ENCODE measurements around the gene PRKD2. TPM values are rescaled to one million over a fixed set of nuclear protein-coding genes. Genes with fewer than 3 reads are reported as not detected.

The PRKD2 gene
- total RNA-seq, 4 donors from 2014 or later = 40.1 to 201 (median 53.5) TPM

DNA sequence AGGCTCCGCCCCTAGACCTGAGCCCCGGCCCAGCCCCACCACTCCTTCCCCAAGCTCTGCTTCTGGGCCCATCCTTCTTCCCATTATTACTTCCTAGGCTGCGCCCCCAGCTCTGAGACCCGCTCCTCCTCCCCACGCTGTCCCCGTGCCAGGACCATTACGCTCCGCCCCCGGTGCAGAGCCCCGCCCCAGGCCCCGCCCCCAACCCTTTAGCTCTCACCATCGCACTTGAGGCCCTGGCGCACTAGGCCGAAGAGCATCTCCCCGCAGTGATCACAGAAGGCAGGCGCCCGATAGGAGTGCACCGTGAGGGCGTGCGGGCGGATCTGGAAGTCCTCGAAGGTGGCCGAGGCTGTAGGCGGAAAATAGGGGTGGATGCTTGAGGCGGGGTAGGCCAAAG lies 6.2 kb downstream of the PRKD2 start:
- Histone ChIP-seq H3K27ac (no peak overlapping the region), H3K9me3 (no peaks in the 10 kb centered on the region), H3K36me3 (peaks cover 0 to 25% (median 0%) of the 10 kb centered on the region in 4 donors), H3K4me3 (no peak overlapping the region), H3K27me3 (no peaks in the 10 kb centered on the region), H3K4me1 (peaks cover 9 to 22% (median 17%) of the 10 kb centered on the region in 4 donors)
- in situ Hi-C loops (cut with MboI; ENCODE audit: low pct_ligation_motif_present in 1 of 4, low pct_unique_long_range_greater_than_20kb in 1 of 4, low sequenced_read_pairs in 3 of 4) (no loop called here), intact Hi-C loops (cut with DNase I; ENCODE audit: low total_unique reads) (no loop called here)
- DNase-seq = no peak
- no peak for TF ChIP-seq EP300 (IDR thresholded peaks at IDR 0.05; ENCODE audit: low read depth)
- TF ChIP-seq POLR2A (IDR thresholded peaks at IDR 0.05) = no peak
- TF ChIP-seq, protein P1, sequence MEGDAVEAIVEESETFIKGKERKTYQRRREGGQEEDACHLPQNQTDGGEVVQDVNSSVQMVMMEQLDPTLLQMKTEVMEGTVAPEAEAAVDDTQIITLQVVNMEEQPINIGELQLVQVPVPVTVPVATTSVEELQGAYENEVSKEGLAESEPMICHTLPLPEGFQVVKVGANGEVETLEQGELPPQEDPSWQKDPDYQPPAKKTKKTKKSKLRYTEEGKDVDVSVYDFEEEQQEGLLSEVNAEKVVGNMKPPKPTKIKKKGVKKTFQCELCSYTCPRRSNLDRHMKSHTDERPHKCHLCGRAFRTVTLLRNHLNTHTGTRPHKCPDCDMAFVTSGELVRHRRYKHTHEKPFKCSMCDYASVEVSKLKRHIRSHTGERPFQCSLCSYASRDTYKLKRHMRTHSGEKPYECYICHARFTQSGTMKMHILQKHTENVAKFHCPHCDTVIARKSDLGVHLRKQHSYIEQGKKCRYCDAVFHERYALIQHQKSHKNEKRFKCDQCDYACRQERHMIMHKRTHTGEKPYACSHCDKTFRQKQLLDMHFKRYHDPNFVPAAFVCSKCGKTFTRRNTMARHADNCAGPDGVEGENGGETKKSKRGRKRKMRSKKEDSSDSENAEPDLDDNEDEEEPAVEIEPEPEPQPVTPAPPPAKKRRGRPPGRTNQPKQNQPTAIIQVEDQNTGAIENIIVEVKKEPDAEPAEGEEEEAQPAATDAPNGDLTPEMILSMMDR (IDR thresholded peaks at IDR 0.05) = no peak
- no peak for TF ChIP-seq POLR2AphosphoS5 (IDR thresholded peaks at IDR 0.05)
- 84 to 91% methylated on average over 11 to 25 of the region's 25 CpGs for WGBS, 2 donors (ENCODE audit: low coverage in 1 of 2)

DNA sequence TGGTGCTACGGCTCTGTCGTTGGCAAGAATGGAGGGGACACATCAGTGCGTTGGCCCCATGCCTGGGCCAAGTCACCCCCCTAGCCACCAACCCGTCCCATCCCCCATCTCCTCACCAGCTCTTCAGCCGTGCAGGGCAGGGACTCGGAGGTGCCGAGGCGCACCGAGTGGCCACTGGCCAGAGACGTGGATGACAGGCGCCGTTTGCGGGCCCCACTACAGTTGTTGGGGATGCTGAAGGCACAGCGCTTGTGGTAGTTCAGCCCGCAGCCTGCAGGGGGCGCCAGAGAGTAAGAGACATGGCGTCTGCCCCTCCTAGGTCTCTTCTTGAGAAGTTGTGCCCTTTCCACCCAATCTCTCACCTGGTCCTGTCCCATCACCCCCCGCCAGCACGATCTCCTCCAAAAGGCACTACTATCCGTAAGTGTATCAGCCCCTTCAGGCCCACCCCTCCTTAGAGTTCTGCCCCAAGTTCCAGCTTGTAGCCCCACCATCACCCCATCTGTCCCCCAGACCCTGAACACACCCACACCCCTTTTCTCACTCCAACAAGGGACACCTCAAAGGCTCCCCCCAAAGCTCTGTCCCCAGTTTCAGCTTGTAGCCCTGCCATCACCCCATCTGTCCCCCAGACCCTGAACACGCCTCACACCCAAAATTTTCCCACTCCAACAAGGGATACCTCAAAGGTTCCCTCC lies 12.4 kb downstream of the PRKD2 start:
- in situ Hi-C loops (cut with MboI; ENCODE audit: low pct_ligation_motif_present in 1 of 4, low pct_unique_long_range_greater_than_20kb in 1 of 4, low sequenced_read_pairs in 3 of 4) = no loop called here
- no peaks in the 10 kb centered on the region for H3K27me3 ChIP-seq
- TF ChIP-seq POLR2A (IDR thresholded peaks at IDR 0.05) (no peak), EP300 (IDR thresholded peaks at IDR 0.05; ENCODE audit: low read depth) (no peak), POLR2AphosphoS5 (IDR thresholded peaks at IDR 0.05) (no peak)
- TF ChIP-seq, protein P1 (IDR thresholded peaks at IDR 0.05) = peak; percentile 92 to 99 (median 97)
- peaks cover 0 to 57% (median 16%) of the 10 kb centered on the region in 4 donors for H3K36me3 ChIP-seq
- intact Hi-C loops (cut with DNase I; ENCODE audit: low total_unique reads) = loop anchor here (2.0 to 5.0 kb wide), 2 partner anchors 24 to 43 kb away; partner anchors contain the start of genes FKRP and STRN4
- H3K27ac ChIP-seq = no peak overlapping the region
- H3K4me1 ChIP-seq = no peaks in the 10 kb centered on the region
- WGBS, 2 donors (ENCODE audit: low coverage in 1 of 2) = 36 to 58% methylated on average over 4 to 21 of the region's 21 CpGs
- no peak overlapping the region for H3K4me3 ChIP-seq
- H3K9me3 ChIP-seq = no peaks in the 10 kb centered on the region
- DNase-seq = peak; percentile 81

DNA sequence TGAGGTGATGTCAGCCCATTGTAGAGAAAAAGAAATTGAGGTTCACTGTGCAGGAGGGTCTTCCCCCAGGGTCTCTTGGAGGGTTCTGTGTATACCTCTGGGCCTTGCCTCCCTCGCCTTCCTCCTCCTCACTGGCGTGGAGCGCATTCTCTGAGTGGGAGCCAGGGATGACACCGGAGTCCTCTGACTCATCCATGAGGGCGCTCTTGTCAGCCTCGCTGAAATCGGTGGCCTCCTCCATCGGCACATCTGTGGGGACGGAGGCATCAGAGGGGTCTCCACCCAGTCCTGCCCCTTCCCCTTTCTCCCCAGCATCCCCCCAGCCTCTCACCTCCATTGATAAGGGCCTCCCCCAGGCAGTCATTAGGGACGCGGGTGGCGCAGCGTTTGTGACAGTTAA lies 16.2 kb downstream of the PRKD2 start:
- no peak for TF ChIP-seq EP300 (IDR thresholded peaks at IDR 0.05; ENCODE audit: low read depth)
- TF ChIP-seq, protein P1 (IDR thresholded peaks at IDR 0.05) = no peak
- no peak for TF ChIP-seq POLR2A (IDR thresholded peaks at IDR 0.05)
- TF ChIP-seq POLR2AphosphoS5 (IDR thresholded peaks at IDR 0.05) = no peak
- peaks cover 0 to 59% (median 22%) of the 10 kb centered on the region in 4 donors for H3K36me3 ChIP-seq
- in situ Hi-C loops (cut with MboI; ENCODE audit: low pct_ligation_motif_present in 1 of 4, low pct_unique_long_range_greater_than_20kb in 1 of 4, low sequenced_read_pairs in 3 of 4) = no loop called here
- no peak for DNase-seq
- H3K27ac ChIP-seq = no peak overlapping the region
- H3K27me3 ChIP-seq = no peaks in the 10 kb centered on the region
- 90% methylated on average over 13 of the region's 13 CpGs; no CpG with 5 or more reads in 1 of the 2 donors for WGBS, 2 donors (ENCODE audit: low coverage in 1 of 2)
- intact Hi-C loops (cut with DNase I; ENCODE audit: low total_unique reads) = loop anchor here (5.0 kb wide), 1 partner anchor 47 kb away; the partner anchor contains the start of genes FKRP and STRN4
- H3K4me1 ChIP-seq = peaks cover 0 to 10% (median 6%) of the 10 kb centered on the region in 4 donors
- H3K4me3 ChIP-seq = no peak overlapping the region
- no peaks in the 10 kb centered on the region for H3K9me3 ChIP-seq

DNA sequence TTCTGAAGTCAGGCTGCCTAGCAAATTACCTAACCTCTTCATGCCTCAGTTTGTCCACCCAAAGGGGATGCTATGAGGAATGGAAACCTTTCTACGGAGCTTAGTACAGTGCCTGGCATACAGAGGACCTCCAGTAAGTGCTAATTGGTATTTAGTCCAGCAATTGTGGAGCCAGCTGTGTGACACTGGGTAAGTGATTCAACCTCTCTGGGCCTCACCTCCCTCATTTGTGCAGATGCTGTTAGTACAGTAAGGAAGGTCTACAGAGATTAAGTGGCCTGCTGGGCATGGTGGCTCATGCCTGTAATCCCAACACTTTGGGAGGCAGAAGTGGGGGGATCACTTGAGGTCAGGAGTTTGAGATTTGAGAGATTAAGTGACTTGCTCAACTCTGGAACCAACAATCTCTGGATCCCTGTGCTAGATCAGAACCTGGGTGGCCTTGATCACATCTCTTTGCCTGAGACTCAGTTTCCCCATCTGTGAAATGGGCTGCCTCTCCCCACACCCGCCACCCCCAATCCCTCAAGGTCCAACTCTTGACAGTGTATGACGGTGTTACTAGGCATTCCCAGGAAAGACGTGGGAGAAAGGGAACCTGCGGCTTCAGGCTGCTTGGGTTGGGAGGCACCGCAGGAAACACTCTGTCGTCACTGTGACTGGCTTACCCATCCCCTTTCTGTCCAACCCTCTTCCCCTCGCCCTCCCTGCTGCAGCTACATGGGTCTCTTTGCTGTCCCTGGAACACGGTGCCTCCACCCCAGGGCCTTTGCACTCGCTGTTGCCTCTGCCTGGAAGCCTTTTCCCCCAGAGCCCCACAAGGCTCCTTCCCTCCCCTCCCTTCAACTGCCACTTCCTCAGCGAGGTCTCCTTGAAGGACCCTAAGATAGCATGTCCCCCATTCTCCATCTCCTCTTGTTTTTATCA lies 18.3 kb downstream of the PRKD2 start:
- intact Hi-C loops (cut with DNase I; ENCODE audit: low total_unique reads) (no loop called here), in situ Hi-C loops (cut with MboI; ENCODE audit: low pct_ligation_motif_present in 1 of 4, low pct_unique_long_range_greater_than_20kb in 1 of 4, low sequenced_read_pairs in 3 of 4) (no loop called here)
- Histone ChIP-seq H3K4me1 (peaks cover 0 to 10% (median 6%) of the 10 kb centered on the region in 4 donors), H3K27me3 (no peaks in the 10 kb centered on the region), H3K27ac (no peak overlapping the region), H3K36me3 (peaks cover 0 to 74% (median 31%) of the 10 kb centered on the region in 4 donors), H3K9me3 (no peaks in the 10 kb centered on the region), H3K4me3 (no peak overlapping the region)
- TF ChIP-seq, protein P1 (IDR thresholded peaks at IDR 0.05) = no peak
- TF ChIP-seq POLR2A (IDR thresholded peaks at IDR 0.05) (no peak), POLR2AphosphoS5 (IDR thresholded peaks at IDR 0.05) (no peak), EP300 (IDR thresholded peaks at IDR 0.05; ENCODE audit: low read depth) (no peak)
- 83 to 94% methylated on average over 2 to 11 of the region's 11 CpGs for WGBS, 2 donors (ENCODE audit: low coverage in 1 of 2)
- DNase-seq = no peak
